Peyer's patch (tissue), 4 donors: ENCODE data around the gene SHISA4.

Experiments
- POLR2A ChIP-seq, 2 donors: fragments of 450-650 bp; IDR thresholded peaks; one replicate each; pipeline ENCODE4 v1.5.1; 2017; ENCODE audit warnings: antibody characterized with exemption in 2 of 2, mild to moderate bottlenecking in 2 of 2, moderate library complexity in 2 of 2
- TF ChIP-seq, protein P1 (sequence below), 6 experiments: fragments of 450-650 bp in 4 of 6; fragments of 200-600 bp in 2 of 6; sonication (generic) in 1 of 6; IDR thresholded peaks; one replicate each; pipeline ENCODE4 v1.5.1; 2017 to 2019; ENCODE audit warnings: antibody characterized with exemption in 6 of 6, mild to moderate bottlenecking in 3 of 6, moderate library complexity in 1 of 6

DNA sequence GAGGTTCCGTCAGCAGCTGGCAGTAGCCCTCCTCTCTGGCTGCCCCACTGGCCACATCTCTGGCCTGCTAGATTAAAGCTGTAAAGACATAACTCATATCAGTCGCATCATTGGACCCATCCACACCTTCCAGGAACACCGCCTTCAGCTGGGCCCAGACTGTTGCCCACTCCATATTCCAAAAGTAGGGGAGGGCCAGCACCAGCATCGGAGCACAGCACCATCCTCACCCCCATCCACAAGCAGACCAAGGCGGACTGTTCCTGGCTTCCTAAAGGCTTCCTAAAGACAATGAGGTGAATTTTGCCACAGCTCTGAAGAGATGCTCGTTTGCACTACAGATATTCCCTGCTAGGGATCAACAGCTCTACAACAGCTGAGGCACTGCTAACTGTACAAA lies 3.5 kb downstream of the SHISA4 start:
- TF ChIP-seq, protein P1, sequence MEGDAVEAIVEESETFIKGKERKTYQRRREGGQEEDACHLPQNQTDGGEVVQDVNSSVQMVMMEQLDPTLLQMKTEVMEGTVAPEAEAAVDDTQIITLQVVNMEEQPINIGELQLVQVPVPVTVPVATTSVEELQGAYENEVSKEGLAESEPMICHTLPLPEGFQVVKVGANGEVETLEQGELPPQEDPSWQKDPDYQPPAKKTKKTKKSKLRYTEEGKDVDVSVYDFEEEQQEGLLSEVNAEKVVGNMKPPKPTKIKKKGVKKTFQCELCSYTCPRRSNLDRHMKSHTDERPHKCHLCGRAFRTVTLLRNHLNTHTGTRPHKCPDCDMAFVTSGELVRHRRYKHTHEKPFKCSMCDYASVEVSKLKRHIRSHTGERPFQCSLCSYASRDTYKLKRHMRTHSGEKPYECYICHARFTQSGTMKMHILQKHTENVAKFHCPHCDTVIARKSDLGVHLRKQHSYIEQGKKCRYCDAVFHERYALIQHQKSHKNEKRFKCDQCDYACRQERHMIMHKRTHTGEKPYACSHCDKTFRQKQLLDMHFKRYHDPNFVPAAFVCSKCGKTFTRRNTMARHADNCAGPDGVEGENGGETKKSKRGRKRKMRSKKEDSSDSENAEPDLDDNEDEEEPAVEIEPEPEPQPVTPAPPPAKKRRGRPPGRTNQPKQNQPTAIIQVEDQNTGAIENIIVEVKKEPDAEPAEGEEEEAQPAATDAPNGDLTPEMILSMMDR (IDR thresholded peaks at IDR 0.05), result no peak
- TF ChIP-seq POLR2A (IDR thresholded peaks at IDR 0.05), result no peak
